Anterior cingulate cortex (tissue), 58 donors: ENCODE measurements around the gene AFF1.

ENCODE experiments used
- DNase-seq, 58 donors: peaks; one replicate each; lab custom pipeline; 2025; lab: John Stamatoyannopoulos, UW

AFF1 gene

GRCh38 chr4:87180767-87181166 is 246.0 kb downstream of the AFF1 start:
- no peak for DNase-seq

GRCh38 chr4:87185146-87185870 is 250.5 kb downstream of the AFF1 start:
- no peak for DNase-seq

GRCh38 chr4:87188048-87188447 is 253.2 kb downstream of the AFF1 start:
- no peak for DNase-seq

GRCh38 chr4:87188932-87189331 is 254.1 kb downstream of the AFF1 start:
- no peak for DNase-seq
